Neural progenitor cell (in vitro differentiated cells): ENCODE results near the gene ELP5.

ENCODE experiments used
- EZH2 ChIP-seq: fragments of 200-600 bp; sonication (generic); IDR thresholded peaks from 2 replicates; pipeline ENCODE4 v1.6.1; 2017; ENCODE audit warnings: antibody characterized with exemption, mild to moderate bottlenecking, moderate library complexity
- EZH2phosphoT487 ChIP-seq: fragments of 200-600 bp; sonication (generic); IDR thresholded peaks from 2 replicates; pipeline ENCODE4 v1.6.1; 2017; ENCODE audit warnings: antibody characterized with exemption
- TF ChIP-seq, protein P1 (sequence below): fragments of 200-600 bp; sonication (generic); IDR thresholded peaks from 2 replicates; pipeline ENCODE4 v1.5.1; 2017; ENCODE audit warnings: antibody characterized with exemption, mild to moderate bottlenecking

DNA sequence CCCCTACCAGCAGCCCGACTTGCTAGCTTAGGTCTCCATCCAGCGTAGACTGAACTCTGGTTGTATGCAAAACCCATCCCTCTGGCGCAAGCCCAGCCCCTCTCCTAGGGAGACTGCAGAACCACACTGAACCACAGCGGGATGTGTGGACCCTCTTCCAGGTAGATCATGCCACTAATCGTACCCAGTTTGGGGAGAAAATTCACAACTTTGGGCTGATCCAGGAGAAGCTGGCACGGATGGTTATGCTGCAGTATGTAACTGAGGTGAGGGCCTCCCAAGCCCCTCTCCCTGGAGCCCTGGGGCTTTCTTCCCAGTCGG, 29.1 kb upstream of the ELP5 start:
- TF ChIP-seq, protein P1, sequence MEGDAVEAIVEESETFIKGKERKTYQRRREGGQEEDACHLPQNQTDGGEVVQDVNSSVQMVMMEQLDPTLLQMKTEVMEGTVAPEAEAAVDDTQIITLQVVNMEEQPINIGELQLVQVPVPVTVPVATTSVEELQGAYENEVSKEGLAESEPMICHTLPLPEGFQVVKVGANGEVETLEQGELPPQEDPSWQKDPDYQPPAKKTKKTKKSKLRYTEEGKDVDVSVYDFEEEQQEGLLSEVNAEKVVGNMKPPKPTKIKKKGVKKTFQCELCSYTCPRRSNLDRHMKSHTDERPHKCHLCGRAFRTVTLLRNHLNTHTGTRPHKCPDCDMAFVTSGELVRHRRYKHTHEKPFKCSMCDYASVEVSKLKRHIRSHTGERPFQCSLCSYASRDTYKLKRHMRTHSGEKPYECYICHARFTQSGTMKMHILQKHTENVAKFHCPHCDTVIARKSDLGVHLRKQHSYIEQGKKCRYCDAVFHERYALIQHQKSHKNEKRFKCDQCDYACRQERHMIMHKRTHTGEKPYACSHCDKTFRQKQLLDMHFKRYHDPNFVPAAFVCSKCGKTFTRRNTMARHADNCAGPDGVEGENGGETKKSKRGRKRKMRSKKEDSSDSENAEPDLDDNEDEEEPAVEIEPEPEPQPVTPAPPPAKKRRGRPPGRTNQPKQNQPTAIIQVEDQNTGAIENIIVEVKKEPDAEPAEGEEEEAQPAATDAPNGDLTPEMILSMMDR: no peak
- no peak for TF ChIP-seq EZH2
- no peak for TF ChIP-seq EZH2phosphoT487
